HT-29 (cell line): ENCODE measurements around the gene UGGT2. TPM values are rescaled to one million over a fixed set of nuclear protein-coding genes. Genes with fewer than 3 reads are reported as not detected.

ENCODE experiments used
- DNase-seq: peaks from one replicate; pipeline ENCODE4 v3.0.0-alpha.2; 2015; ENCODE audit warnings: low spot score
- total RNA-seq: library from RNA; depleted of rRNA; stranded (reverse); fragments of >200 nt; shearing (Covaris generic); gene quantifications from 2 replicates; pipeline ENCODE4 v1.2.3, GENCODE V29; 2014; rRNA removed

The UGGT2 gene, protein sequence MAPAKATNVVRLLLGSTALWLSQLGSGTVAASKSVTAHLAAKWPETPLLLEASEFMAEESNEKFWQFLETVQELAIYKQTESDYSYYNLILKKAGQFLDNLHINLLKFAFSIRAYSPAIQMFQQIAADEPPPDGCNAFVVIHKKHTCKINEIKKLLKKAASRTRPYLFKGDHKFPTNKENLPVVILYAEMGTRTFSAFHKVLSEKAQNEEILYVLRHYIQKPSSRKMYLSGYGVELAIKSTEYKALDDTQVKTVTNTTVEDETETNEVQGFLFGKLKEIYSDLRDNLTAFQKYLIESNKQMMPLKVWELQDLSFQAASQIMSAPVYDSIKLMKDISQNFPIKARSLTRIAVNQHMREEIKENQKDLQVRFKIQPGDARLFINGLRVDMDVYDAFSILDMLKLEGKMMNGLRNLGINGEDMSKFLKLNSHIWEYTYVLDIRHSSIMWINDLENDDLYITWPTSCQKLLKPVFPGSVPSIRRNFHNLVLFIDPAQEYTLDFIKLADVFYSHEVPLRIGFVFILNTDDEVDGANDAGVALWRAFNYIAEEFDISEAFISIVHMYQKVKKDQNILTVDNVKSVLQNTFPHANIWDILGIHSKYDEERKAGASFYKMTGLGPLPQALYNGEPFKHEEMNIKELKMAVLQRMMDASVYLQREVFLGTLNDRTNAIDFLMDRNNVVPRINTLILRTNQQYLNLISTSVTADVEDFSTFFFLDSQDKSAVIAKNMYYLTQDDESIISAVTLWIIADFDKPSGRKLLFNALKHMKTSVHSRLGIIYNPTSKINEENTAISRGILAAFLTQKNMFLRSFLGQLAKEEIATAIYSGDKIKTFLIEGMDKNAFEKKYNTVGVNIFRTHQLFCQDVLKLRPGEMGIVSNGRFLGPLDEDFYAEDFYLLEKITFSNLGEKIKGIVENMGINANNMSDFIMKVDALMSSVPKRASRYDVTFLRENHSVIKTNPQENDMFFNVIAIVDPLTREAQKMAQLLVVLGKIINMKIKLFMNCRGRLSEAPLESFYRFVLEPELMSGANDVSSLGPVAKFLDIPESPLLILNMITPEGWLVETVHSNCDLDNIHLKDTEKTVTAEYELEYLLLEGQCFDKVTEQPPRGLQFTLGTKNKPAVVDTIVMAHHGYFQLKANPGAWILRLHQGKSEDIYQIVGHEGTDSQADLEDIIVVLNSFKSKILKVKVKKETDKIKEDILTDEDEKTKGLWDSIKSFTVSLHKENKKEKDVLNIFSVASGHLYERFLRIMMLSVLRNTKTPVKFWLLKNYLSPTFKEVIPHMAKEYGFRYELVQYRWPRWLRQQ (N-terminal part only)
- 43.4 and 51.5 TPM in 2 replicates for total RNA-seq

DNA sequence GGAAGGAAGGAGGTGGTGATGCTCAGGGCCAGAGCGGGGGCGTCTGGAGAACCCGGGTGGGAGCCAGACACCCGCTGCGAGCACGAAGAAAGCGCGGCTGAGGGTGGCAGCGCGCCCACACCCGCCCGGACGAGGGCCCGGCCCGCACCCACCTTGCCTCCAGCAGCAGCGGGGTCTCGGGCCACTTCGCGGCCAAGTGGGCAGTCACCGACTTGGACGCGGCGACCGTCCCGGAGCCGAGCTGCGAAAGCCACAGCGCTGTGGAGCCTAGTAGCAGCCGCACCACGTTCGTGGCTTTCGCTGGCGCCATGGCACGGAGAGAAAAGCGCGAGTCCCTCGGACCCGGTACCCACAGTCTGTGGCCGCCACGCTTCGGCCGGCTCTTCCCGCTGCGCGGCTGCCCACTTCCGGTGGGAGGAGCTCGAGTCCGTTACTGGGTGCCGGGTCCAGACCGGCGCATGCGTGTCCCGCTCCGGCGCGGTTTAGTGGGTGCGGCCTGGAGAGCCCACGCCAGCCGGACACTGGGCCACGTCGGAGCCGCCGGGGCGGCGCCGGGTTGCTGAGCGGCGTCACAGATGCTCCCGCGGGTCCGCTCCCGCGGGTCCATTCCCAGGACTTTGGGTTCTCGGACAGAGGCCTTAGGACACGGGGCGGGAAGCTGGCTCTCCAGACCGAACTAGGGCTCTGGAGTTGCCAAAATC is at the start of gene UGGT2:
Gene UGGT2 (minus strand): TSS at position 399 of the 701 bp plus-strand sequence. CDS start 89 bp downstream, at position 310.
- DNase-seq: peak; percentile 99

DNA sequence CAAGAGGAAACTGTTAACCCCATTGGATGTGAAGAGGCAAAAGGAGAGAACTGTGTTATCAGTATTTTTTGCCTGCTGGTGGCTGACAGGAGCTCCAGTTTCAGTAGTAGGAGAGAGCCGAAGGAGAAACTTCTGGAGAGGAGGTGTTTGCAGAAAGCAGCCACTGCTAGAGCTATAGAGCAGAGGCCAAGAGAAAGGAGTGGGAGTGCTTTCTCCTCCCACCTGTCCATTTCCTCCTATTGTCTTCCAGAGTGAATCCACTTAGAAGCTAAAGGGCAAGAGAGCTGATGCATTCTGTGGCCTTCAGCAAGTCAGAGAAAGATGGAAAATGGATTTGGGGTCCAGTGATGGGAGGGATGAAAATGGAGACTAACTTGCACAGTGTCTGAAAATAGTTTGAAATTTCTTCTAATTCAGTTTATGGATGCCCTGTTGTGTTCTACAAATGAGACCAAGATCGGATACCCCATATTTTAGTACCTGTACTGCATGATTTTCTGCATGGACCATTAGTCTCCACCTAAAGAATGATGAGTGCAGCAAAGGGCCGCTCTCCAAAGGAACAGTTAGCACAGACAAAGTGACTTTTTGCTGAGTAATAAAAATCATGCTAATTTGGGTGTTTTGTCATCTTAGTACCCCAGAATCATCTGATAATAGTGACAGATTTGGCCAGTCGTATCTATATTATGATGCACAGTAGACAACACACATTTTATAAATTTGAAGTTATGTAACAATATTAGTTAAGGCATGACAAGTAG is 47.4 kb upstream of the UGGT2 start:
- no peak for DNase-seq

DNA sequence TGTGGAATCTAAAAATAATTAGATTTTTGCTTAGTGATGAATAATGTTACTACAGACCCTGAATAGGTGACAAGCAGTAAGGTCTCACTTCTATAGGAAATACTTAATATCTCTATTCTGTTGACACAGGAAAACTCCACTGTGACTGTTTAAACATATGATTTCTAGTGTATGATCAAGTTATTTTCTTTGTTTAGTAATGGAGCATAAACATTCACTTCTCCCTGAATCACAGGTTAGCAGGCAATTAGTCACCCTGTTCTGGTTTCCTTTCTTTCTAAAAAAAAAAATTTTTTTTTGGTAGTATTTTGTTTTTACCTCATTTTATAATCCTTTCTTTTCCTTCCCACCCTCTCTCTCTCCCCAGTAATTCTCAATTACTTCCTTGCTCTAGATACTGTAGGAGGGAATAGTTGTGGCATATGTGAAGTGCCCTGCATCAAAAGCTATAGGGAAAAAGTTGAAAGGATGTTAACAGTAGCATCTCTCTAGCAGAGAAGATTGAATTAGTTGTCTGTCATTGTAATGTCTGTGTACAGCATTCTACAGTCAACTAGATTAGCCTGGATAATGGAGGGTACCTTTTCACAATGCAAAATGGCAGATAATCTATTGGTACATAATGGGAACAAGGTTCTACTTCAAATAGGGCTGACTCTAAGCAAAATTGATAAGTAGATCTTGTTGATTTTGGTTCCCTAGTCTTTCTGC is 40.2 kb upstream of the UGGT2 start:
- DNase-seq: no peak

DNA sequence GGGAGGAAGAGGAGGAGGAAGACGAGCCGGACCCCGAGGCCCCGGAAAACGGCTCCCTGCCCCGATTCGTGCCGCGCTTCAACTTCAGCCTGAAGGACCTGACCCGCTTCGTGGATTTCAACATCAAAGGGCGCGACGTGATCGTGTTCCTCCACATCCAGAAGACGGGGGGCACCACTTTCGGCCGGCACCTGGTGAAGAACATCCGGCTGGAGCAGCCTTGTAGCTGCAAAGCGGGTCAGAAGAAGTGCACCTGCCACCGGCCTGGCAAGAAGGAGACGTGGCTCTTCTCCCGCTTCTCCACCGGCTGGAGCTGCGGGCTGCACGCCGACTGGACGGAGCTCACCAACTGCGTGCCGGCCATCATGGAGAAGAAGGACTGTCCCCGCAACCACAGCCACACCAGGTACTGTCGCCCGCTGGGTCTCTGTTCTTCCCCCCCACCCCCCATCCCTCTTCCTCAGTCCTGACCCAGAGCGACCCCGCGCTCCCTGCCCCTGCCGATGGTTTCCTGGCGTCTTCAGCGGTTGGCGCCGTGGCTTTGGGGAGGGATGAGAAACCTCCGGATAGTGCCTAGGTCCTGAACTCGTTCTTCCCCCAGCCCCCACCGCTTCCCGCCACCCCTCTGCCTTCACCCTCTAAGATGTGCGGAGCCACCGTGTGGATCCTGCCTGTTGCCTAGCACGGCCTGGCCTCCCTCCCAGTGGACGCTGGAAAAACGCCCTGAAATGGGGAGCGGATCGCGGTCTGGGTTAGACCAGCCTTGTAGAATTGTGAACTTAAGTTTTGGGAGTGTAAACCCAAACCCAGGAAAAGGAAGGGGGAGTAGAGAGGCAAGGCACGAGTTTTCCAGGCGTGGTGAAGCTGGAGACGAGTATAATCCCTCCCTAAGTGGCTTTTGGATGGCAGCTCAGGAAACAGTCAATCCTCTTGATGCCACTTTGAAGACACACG is 38.2 kb upstream of the UGGT2 start:
- no peak for DNase-seq

DNA sequence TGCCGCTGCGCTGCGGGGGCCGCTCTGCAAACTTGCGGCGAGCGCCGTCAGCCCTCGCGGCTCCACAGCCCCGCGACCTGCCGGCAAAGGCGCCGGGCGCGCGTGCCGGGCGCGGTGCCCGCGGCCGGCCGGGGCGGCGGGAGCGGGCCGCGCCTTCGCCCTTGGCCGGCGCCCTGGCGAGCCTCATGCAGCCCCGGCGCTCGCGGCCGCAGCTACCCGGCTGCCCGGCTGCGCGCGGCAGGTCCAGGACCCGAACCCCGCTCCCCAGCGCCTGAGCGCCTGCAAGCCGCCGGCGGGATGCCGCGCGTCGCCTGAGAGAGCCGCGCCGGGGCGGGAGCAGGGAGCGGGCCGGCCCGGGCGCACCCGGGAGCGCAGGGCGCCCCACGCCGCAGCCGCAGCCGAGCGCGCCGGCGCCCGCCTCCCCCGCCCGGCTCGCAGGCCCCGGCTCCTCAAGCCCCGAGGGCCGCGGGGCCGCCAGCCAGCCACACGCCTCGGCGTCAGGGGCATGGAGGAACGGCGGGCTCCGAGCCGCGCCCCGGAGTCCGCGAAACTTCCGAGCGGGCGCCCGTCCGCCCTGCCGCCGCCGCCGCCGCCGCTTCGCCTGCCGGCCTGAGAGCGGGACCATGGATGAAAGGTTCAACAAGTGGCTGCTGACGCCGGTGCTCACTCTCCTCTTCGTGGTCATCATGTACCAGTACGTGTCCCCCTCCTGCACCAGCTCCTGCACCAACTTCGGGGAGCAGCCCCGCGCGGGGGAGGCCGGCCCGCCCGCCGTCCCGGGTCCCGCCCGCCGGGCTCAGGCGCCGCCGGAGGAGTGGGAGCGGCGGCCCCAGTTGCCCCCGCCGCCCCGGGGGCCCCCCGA is 37.3 kb upstream of the UGGT2 start:
- DNase-seq: no peak

DNA sequence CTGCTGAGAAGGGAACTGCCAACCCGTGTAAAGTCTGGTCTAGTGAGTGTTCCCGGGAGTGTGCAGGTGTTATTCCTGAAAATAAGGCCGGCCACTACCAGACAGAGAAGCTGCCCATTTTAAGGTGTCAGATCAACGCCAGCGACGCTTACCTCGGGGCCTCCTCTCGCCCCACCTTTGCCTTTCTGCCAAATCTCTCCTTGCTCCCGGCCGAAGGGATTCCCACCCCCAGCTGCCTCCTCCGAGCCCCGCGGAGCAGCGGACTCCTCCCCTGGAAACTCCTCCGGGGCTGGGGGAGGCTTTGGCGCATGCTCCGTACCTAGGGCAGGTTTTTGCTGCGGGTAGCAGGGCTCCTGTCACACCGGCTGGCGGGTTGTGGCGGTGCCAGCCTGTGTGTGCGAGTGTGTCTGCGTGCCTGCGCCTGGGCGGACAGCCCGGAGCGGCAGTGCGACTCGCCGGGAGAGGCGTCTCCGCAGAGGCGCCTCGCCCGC is 36.6 kb upstream of the UGGT2 start, which contains the start of gene HS6ST3:
Gene HS6ST3 (plus strand): TSS at position 359 of the 491 bp plus-strand sequence.
- DNase-seq: no peak

DNA sequence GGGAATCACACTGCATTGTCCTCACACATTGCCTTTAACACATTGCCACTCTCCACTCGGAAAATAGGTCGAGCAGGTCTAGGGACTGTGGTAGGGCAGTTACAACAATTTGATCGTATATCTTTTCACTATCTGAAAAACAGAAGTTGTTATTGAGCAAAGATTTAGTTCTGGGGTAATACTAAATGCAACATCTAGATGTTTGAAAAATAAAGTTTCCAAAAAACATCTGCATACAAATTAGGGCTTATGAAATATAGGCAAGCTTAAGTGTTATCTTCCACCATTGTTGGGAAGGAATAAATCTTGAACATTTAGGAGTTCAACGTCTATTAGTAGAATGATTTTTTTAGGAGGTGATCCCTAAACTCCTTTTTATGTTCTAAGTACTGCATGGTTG is 35.9 kb upstream of the UGGT2 start:
- DNase-seq: no peak

DNA sequence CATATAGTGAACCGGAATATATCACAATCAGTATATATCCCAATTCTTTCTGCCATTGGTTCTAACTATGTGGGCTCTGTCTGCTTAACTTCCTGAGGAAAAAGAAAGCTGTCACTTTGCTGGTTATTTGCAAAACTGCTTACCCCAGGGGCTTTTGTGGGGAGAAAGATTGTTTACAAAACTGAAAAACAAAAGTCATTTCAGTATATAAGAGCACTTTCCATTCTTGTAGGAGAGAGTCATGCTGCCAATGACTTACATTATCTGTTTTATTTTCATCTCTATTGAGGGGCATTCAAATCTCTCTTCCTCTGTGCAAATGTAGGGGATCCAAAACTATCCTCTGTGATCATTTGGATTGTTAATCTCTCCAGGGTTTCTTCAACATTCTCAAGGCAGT is 33.5 kb upstream of the UGGT2 start:
- DNase-seq: no peak

DNA sequence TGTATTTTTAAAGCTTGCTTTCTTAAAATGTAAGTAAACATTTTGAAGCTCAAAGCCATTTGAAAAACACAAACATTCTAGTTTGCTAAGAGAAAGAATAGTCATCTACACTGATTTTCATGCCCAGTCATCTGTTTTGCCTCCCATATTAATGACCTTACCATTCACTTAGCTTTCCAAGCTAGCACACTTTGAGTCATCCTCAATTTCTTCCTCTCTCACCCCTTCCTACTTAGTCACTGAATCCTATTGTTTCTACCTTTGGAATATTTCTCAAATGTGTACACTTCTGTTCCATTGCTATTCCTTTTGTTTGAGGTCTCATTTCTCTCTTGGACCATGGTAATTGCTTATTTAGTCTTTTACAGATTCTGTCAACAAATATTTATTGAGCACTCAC is 29.4 kb upstream of the UGGT2 start:
- no peak for DNase-seq

DNA sequence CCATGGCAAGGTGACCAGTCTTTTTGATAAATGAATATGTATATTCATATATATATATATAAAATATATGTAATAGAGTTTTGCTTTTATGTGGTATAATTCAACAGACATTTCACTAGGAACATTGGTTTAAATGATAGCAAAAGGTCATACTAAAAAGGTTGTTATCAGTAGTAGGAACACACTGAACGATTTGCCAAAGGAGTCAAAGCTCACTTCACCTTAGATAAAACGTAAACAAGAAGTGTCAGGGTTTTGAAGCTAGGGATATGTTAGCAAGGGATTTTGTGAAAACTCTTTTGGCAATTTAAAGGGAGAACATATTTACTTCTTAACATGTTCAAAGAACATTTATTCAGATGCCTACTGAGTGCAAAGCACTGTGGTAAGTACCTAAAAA is 28.7 kb upstream of the UGGT2 start:
- no peak for DNase-seq

DNA sequence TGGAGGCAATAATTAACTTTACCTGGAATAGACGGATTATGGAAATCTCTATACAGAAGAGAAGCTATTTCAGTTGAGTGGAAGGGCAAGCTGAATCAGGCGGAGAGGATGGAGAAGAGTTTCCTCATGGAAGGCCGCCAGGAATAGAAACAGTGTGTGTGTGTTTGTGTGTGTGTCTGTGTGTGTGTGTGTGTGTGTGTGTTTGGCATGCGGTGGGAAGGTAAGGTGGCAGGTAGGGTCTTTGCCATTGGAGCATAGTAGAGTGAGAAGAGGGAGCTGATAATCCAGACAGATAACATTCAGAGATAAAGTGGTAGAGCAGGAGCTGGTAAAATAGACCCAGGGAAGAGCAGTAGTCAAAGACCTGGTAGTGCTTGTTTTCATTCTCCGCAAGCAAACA is 27.5 kb upstream of the UGGT2 start:
- DNase-seq: no peak

DNA sequence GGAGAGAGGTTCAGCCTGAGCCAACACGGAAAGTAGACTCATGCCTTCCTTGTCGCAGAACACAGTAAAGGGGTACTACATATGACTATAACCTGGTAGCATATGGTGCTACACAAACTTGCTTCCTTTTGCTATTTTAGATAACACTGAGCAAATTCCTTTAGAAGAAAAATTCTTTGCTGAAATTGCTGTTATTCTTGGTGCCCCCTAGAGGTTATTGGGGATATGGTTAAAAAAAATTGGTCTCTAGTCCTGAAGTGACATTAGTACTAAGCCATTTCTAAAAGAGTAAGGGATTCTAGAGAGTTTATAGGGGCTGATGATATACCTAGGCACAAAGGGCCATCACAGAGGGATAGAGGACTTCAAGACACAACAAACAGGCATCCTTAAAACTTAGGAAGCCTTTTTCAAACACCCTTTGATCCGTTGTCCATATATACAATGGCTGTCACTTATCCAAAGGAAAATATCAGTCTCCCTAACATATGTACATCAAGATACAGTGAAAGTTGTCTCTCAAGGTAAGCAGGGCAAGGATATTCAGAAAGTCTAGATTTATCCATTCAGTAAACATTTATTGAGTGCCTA is 22.8 kb upstream of the UGGT2 start:
- DNase-seq: peak; percentile 65

DNA sequence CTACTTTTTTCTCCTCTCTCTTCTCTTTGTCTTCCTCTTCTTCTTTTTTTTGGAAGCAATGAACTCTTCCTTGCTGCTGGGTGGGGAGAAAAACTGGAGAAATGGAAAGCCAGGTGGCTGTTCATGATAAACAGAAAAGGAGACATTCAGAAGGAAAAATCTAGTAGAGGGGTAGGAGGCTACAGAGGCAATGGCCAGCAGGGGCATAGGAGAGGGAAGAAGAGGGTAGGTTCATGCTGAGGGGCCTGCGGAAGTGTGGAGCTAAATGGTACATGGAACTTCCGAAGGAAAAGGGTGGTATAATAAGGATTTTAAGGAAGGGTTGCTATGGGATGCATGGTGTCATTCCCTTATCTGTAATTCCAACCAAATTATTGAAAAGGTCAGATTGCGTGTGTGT is 19.2 kb upstream of the UGGT2 start:
- DNase-seq: no peak

DNA sequence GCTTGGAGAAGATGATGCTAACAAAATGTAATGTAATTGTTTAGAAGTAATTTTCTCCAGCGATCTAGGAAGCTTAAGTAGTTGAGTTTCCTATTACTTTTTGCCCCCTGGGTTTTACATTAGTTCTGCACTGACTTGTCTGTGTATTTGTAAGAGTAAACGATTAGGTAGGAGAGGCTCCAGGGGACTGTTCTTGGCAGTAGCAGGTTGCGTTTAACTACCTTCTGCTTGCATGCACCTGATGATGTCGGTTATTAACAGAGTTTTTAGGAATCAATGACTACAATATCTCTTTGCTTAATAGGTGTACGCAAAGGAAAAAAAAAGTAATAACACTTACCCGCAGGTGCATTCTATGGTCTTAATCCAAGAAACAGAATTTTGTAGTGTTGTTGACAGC is 18.3 kb upstream of the UGGT2 start:
- DNase-seq: no peak

DNA sequence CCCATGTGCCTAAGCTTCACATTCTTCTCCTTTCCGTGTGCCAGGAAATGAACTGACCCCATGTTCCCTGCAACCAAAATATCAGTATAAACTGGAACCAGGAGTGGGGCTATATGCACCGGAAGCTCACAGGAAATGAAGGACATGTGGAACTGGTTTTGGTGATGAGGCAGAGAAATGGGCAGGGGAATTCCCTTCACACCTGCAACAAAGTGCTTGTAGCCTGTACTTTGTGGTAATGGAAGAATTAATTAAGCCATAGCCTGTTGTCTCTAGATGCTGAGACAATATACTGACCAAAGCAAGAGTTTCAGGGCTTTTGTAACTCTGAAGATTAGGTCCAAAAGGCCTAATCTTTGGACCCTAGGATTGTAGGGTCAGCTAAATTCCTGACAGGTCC is 15.5 kb upstream of the UGGT2 start:
- DNase-seq: no peak

DNA sequence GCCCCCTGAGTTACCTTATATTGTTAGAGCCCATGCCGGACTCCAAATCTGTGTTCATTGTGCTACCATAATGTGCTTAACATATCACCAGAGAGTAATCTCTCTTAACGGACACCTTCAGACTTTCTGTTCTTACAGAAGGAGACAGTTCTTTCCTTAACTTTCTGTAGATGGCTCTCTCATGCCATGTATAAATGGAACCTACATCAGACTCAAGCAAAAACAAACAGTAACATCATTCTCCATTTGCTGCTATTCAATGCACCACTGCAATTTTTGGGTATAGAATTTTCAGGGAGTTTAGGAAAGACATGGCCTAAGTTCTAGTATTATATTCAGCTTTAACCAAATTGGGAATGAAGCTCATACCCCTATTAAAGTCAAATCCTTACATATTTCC is 12.6 kb upstream of the UGGT2 start:
- no peak for DNase-seq

DNA sequence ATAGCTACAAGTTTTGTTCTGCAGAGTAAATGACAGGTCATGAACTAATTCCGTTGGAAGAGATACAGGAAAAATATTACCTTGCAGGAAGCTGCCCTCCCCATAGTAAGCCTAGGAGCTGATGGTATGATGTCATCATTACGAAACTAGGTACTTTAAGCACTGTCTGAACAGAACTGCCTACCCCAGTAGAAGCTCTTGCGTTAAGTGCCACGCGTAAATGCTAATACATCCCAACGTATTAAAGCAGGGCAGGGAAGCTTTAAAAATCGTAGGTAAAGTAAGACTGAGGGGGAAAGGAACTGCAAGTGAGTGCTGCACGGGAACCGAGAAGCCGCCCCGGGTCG is 572 bp downstream of the UGGT2 start:
- peak; percentile 68 for DNase-seq
